BLaER1 treated with 17β-estradiol and CSF1 and Interleukin-3, amounts not matched to agents 10 nM and 100 nM (cell line): ENCODE data around the gene TMEM14C.

Source experiments
- H3K27ac ChIP-seq, 11 experiments: shearing (Covaris generic); formaldehyde crosslinking; 2 replicates each; pipeline ENCODE4 v1.8.1; 2022
- H3K27me3 ChIP-seq, 11 experiments: shearing (Covaris generic); formaldehyde crosslinking; 2 replicates each; pipeline ENCODE4 v1.8.1; 2022
- H3K36me3 ChIP-seq, 11 experiments: shearing (Covaris generic); formaldehyde crosslinking; 2 replicates each; pipeline ENCODE4 v1.8.1; 2022
- H3K4me1 ChIP-seq, 10 experiments: shearing (Covaris generic); formaldehyde crosslinking; 2 replicates each; pipeline ENCODE4 v1.8.1; 2022
- H3K4me2 ChIP-seq, 11 experiments: shearing (Covaris generic); formaldehyde crosslinking; 2 replicates each; pipeline ENCODE4 v1.8.1; 2022
- H3K4me3 ChIP-seq, 10 experiments: shearing (Covaris generic); formaldehyde crosslinking; 2 replicates each; pipeline ENCODE4 v1.8.1; 2022
- H3K9ac ChIP-seq, 11 experiments: shearing (Covaris generic); formaldehyde crosslinking; 2 replicates each; pipeline ENCODE4 v1.8.1; 2022
- H3K9me3 ChIP-seq, 11 experiments: shearing (Covaris generic); formaldehyde crosslinking; replicated peaks in 1 of 11; 2 replicates each; pipeline ENCODE4 v1.8.1; 2022
- H4K20me1 ChIP-seq, 11 experiments: shearing (Covaris generic); formaldehyde crosslinking; 2 replicates each; pipeline ENCODE4 v1.8.1; 2022
- Cebpa-rat ChIP-seq, 11 experiments: shearing (Covaris generic); IDR thresholded peaks; 2 replicates each; pipeline ENCODE4 v1.8.1; 2022

Gene TMEM14C

GRCh38 chr6:10759884-10760329 is 37.0 kb downstream of the TMEM14C start:
- TF ChIP-seq Cebpa-rat (IDR thresholded peaks at IDR 0.05) = no peak
- peaks cover 52 to 89% (median 71%) of the 10 kb centered on the region in 11 experiments for H3K36me3 ChIP-seq

DNA sequence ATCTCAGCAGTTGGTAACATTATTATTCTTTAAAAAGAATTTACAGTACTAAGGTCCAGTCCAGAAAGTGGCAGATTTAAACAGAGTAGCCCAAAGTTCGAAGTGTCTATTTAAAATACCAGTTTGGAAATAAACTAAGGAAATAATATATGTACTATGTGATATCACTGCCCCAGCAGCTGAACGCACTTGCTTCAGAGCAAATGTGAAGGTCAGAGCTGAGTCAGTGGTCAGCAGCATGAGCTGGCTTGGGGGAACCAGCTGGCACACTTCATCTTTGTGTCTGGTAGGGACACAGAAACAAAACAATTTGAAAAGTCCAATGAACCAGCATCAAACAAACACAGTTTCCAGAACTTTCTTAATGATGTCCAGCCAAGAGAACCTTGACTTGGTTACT is 40.1 kb downstream of the TMEM14C start:
- Histone ChIP-seq H3K4me1 (peaks cover 0 to 10% (median 0%) of the 10 kb centered on the region in 10 experiments; a peak in 2 of 20 replicates), H3K4me3 (no peak overlapping the region), H3K27ac (no peak overlapping the region), H3K9ac (no peak overlapping the region), H3K4me2 (no peak overlapping the region), H4K20me1 (peaks cover 0 to 8% (median 0%) of the 10 kb centered on the region in 11 experiments; a peak in 5 of 22 replicates), H3K36me3 (peaks cover 21 to 64% (median 48%) of the 10 kb centered on the region in 11 experiments), H3K9me3 (no peaks in the 10 kb centered on the region), H3K27me3 (no peaks in the 10 kb centered on the region)
- no peak for TF ChIP-seq Cebpa-rat (IDR thresholded peaks at IDR 0.05)

More at GRCh38 chr6:10759884-10760329, 37.0 kb downstream of the TMEM14C start:
- Histone ChIP-seq H3K27me3 (no peaks in the 10 kb centered on the region), H3K4me3 (no peak overlapping the region), H3K27ac (peak overlapping the region in 1 of 11 experiments; percentile 80; a peak in 1 of 22 replicates), H4K20me1 (peaks cover 2 to 16% (median 8%) of the 10 kb centered on the region in 11 experiments; a peak in 11 of 22 replicates), H3K9ac (no peak overlapping the region), H3K4me1 (peaks cover 0 to 10% (median 0%) of the 10 kb centered on the region in 10 experiments; a peak in 2 of 20 replicates), H3K4me2 (no peak overlapping the region), H3K9me3 (no peaks in the 10 kb centered on the region)

DNA sequence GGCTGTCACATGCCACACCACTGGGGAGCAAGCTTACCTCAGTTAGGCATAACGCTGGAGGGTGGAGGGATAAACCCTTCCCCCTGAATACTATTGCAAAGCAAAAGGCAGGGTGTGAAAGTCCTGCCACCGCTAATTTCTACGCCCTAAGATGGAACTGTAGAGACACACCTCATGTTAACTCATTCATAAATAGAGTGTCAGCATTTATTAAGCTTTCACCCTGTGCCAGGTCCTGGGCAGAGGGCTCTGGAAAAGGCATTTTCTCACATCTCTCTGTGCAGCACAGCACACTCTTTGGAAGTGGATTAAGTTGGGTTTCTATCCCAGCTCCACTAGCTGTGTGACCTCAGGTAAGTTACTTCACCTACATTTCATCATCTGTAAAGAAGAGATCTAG is 46.5 kb downstream of the TMEM14C start:
- H3K9me3 ChIP-seq = no peaks in the 10 kb centered on the region
- H4K20me1 ChIP-seq = no peaks in the 10 kb centered on the region; a peak in 3 of 22 replicates
- no peak overlapping the region for H3K27ac ChIP-seq
- no peak overlapping the region for H3K4me3 ChIP-seq
- peaks cover 16 to 44% (median 33%) of the 10 kb centered on the region in 11 experiments; a peak in 19 of 22 replicates for H3K36me3 ChIP-seq
- H3K4me1 ChIP-seq = no peaks in the 10 kb centered on the region
- H3K4me2 ChIP-seq = no peak overlapping the region
- no peaks in the 10 kb centered on the region for H3K27me3 ChIP-seq
- TF ChIP-seq Cebpa-rat (IDR thresholded peaks at IDR 0.05) = no peak
- H3K9ac ChIP-seq = no peak overlapping the region

DNA sequence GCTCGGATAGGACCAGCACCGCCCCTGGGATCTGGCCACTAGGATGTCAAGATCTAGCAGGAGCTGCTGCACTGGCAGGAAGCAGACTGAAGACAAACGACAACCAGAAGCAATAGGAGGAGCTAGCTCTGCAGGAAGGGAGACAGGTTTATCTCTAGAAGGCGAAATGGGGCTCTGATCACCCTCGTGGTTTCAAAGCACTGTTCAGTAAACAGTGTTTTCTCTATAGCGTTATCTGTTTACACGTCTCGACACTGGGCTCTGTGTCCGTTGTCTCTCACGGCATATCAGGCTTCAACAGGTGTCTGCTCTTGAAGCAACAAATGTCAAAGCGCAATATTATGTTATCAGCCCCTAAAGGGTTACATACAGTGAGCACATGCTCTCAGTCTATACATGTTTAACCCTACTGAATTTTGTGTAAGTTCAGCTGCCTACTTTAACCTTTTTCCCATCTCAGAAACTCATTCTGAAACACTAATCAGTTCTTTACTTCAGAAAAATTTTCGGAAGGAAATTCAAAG is 48.6 kb downstream of the TMEM14C start:
- Histone ChIP-seq H3K9ac (no peak overlapping the region), H3K27me3 (no peaks in the 10 kb centered on the region), H3K36me3 (peaks cover 32 to 58% (median 48%) of the 10 kb centered on the region in 11 experiments), H3K9me3 (no peaks in the 10 kb centered on the region), H3K27ac (no peak overlapping the region), H3K4me3 (no peak overlapping the region), H3K4me2 (no peak overlapping the region), H4K20me1 (no peaks in the 10 kb centered on the region; a peak in 3 of 22 replicates), H3K4me1 (no peaks in the 10 kb centered on the region)
- no peak for TF ChIP-seq Cebpa-rat (IDR thresholded peaks at IDR 0.05)

- Histone ChIP-seq H3K4me1 (peaks cover 0 to 6% (median 0%) of the 10 kb centered on the region in 10 experiments; a peak in 1 of 20 replicates), H3K27me3 (no peaks in the 10 kb centered on the region), H3K4me2 (no peak overlapping the region), H3K9me3 (no peaks in the 10 kb centered on the region), H3K27ac (no peak overlapping the region), H3K36me3 (peaks cover 18 to 47% (median 41%) of the 10 kb centered on the region in 11 experiments), H4K20me1 (no peaks in the 10 kb centered on the region), H3K4me3 (no peak overlapping the region), H3K9ac (no peak overlapping the region)
- TF ChIP-seq Cebpa-rat (IDR thresholded peaks at IDR 0.05) = no peak
These were observed 55.4 kb downstream of the TMEM14C start for GRCh38 chr6:10778230-10778629.

DNA sequence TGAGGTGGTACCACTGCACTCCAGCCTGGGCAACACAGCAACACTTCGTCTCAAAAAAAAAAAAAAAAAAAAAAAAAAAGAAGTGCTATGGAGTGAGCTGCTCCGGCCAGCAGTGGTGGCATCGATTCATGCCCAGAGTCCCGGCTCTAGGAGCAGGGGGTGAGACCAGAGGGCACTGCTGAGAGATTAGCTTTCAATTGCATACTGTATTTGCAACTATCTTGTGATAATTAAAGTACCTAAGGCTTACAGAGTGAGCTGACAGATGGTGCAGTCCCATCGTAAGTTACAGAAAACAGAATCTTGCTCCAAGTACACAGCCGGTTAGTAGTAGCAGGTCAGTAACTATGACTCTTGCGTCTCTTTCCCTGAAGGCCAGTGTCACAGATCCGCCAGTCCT is 56.2 kb downstream of the TMEM14C start:
- no peaks in the 10 kb centered on the region for H3K9me3 ChIP-seq
- no peak overlapping the region for H3K4me3 ChIP-seq
- H3K36me3 ChIP-seq = peaks cover 18 to 53% (median 41%) of the 10 kb centered on the region in 11 experiments; a peak in 21 of 22 replicates
- H3K27me3 ChIP-seq = no peaks in the 10 kb centered on the region
- no peak overlapping the region for H3K4me2 ChIP-seq
- no peak overlapping the region for H3K27ac ChIP-seq
- H3K9ac ChIP-seq = no peak overlapping the region
- peaks cover 0 to 6% (median 0%) of the 10 kb centered on the region in 10 experiments; a peak in 1 of 20 replicates for H3K4me1 ChIP-seq
- no peak for TF ChIP-seq Cebpa-rat (IDR thresholded peaks at IDR 0.05)
- H4K20me1 ChIP-seq = no peaks in the 10 kb centered on the region
